Occipital lobe (tissue), 2 donors: ENCODE measurements around the gene GNAQ. TPM values are rescaled to one million over a fixed set of nuclear protein-coding genes. Genes with fewer than 3 reads are reported as not detected.

ENCODE experiments used
- DNase-seq: peaks from one replicate; lab custom pipeline; 2025; lab: John Stamatoyannopoulos, UW
- total RNA-seq: library from RNA; depleted of rRNA; stranded (reverse); fragments of >200 nt; gene quantifications from one replicate; pipeline ENCODE4 v1.2.3, GENCODE V29; 2014

Gene GNAQ
- total RNA-seq, 1 donor from 2014 or later: 169 TPM

GRCh38 chr9:77945798-77946197 is 85.8 kb downstream of the GNAQ start:
- no peak for DNase-seq

- DNase-seq: no peak
Measured at GRCh38 chr9:77944556-77945243, 86.9 kb downstream of the GNAQ start.

GRCh38 chr9:77943057-77943456 is 88.6 kb downstream of the GNAQ start:
- DNase-seq: no peak

GRCh38 chr9:77939149-77939668 is 92.4 kb downstream of the GNAQ start:
- no peak for DNase-seq

- DNase-seq: no peak
Measured at GRCh38 chr9:77938163-77938562, 93.4 kb downstream of the GNAQ start.

GRCh38 chr9:77935974-77936373 is 95.6 kb downstream of the GNAQ start:
- DNase-seq: no peak

- no peak for DNase-seq
Measured at GRCh38 chr9:77935211-77935610, 96.4 kb downstream of the GNAQ start.

GRCh38 chr9:77933976-77934375 is 97.6 kb downstream of the GNAQ start:
- DNase-seq: no peak

GRCh38 chr9:77933019-77933418 is 98.6 kb downstream of the GNAQ start:
- DNase-seq: no peak

GRCh38 chr9:77929942-77930341 is 101.7 kb downstream of the GNAQ start:
- DNase-seq: no peak

GRCh38 chr9:77927265-77927664 is 104.3 kb downstream of the GNAQ start:
- DNase-seq: no peak

- no peak for DNase-seq
Measured at GRCh38 chr9:77926371-77926878, 105.2 kb downstream of the GNAQ start.

- DNase-seq: no peak
Measured at GRCh38 chr9:77922591-77922990, 109.0 kb downstream of the GNAQ start.

- no peak for DNase-seq
Measured at GRCh38 chr9:77917800-77918199, 113.8 kb downstream of the GNAQ start.

GRCh38 chr9:77916820-77917219 is 114.8 kb downstream of the GNAQ start:
- DNase-seq: no peak

GRCh38 chr9:77916410-77916819 is 115.2 kb downstream of the GNAQ start:
- DNase-seq: no peak

- DNase-seq: no peak
Measured at GRCh38 chr9:77915744-77916143, 115.9 kb downstream of the GNAQ start.

GRCh38 chr9:77912895-77913693 is 118.5 kb downstream of the GNAQ start:
- no peak for DNase-seq

- DNase-seq: no peak
Measured at GRCh38 chr9:77911928-77912327, 119.7 kb downstream of the GNAQ start.

- no peak for DNase-seq
Measured at GRCh38 chr9:77910194-77910621, 121.4 kb downstream of the GNAQ start.

GRCh38 chr9:77909306-77909705 is 122.3 kb downstream of the GNAQ start:
- DNase-seq: no peak

- DNase-seq: no peak
Measured at GRCh38 chr9:77908293-77908692, 123.3 kb downstream of the GNAQ start.
